Stimulated activated CD4-positive, alpha-beta T cell treated with anti-CD3 and anti-CD28 coated beads, Interleukin-15, amount 100 ng/mL, for 1 hour (primary cell): ENCODE data around the gene DRGX.

Source experiments
- DNase-seq, 2 donors: peaks; one replicate each; pipeline ENCODE4 v3.0.0-alpha.2; 2020; ENCODE audit warnings: low read depth in 1 of 2, low spot score in 1 of 2

DRGX gene

DNA sequence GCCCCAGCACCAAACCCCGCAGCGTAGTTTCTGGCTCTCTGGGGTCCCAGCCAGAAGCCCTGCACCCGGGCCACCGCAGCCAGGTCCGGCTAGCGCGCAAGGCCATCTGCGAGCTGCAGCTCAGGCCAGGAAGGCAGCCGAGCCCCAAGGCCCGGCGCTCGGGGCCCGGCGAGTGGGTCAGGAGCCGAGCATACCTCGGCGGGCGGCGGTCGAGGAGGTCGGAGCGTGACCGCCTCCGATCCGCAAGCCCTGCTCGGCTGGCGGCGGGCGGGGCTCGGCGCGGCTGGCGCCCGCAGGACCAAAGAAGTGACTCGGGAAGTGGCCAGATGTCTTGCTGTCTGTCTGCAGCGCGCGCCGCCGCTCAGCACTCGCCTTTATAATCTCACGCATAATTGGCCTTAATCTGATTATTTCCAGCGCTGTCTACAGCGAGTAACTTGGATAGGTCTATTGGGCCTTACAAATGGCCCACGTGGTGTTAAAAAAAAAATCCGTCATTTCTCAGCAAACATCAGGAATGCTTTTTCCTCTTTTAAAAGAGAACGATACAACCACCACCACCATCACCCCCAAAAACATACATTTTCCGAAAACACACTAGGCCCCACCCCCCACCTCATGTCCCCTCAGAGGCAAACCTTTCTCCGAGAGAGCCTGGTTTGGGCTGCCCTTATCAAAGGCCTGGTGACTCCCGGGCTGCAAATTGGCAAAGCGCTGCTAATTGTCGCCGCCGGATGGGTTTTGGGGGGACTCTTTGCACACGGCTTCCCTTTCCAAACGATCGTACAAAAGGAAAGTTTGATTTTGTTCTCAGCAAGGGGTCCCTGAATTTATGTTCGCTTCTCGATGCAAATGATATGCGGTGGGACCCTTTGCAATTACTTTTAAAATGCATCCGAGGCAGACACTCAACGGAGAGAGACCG is at the start of gene DRGX:
TSS of gene DRGX (minus strand) at position 349 of the 925 bp plus-strand sequence. CDS start 649 bp downstream, outside the sequence.
- no peak for DNase-seq

DNA sequence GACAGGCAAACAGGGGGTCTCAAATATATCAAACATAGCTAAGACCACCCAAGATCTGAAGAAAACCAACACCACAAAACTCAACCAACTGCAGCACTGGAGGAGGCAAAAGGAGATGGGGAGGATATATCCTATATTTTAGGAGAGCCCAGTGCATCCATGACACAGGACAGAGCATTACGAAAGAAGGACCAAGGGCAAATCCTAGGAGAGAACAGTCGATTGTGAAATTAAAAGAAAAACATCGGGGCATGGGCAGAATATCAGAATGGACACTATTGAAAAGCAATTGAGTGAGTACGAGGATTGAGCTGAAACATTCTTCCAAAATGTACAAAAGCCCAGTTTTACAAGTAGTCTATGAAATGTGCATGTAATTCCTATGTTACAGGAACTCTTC is 48.5 kb upstream of the DRGX start:
- no peak for DNase-seq

DNA sequence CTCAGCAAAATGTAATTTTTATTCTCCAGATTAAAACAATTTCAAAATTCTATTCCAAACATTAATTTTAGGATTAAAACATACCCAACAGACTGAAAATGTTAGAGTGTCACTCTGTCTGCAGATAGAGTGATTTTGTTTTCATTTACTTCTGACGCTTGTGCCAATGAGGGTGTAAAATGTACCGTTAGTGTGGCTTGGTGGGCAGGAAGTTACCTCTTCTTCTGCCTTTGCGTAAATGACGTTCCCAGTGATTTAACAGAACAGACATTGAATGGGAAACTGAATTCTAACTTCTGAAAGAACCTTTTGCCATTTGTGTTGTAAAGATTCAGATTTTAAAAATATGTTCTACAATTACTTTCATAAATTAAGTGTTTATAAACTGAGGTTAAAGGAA is 47.0 kb upstream of the DRGX start:
- no peak for DNase-seq

DNA sequence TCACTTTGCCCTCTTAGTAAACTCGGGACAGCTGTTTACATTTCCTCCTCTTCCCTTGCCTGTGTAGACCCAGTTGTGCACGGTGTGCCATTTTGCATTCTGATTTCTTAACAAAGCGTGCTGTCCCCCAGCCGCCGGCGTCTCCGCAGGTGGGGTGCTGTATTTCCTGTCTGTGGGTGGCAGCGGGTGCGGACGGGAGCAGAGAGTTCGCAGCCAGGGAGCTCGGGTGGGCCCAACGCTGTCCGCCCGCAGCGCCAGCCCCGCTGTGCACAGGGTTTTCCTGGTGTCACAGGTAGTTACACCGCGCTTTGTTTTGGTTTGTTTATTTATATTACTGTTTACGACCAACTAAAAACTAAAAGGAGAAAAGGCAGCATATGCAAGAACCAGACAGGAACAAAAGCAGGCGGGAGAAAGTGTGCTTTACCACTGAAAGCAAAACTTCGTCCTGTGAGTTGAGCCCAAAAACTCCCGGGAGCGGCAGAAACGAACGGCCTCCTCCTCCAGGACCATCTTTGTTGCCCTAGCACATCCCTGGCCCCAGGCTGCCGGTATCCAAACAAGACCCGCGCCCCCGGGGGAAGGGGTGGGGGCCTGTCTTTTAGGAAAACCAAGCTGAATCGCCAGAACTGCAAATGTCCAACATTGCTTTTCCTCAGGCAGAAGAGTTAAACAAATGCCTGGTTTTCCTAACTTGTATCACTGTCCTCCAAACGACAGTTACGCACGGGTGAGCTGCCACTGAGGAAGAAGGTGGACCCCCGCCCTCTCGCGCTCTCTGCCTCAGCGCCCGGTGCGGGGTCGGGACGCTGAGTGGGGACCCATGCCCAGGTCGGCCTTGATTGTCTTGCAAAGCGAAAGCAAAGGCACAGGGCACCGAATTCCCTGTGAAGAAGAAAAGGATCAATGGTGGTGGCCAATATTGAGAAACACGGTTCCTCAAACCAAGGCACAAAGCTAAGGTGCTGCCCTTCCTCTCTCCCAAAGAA is 45.9 kb upstream of the DRGX start:
- DNase-seq = no peak

DNA sequence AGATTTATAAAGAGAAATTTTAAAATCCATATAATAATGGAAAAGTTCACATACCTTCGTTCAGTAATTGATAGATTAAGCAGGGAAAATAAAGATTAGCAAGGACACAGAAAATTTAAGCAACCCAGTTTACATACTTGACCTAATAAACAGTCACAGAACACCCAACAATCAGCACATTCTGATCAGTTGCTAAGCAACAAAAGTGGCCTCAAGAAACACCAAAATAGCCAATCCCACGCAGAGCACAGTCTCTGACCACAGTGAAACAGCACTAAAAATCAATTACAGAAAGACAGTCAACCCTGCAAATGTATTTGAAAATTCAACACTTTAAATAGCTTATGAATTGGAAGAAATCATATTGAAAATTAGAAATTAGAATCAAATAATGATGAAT is 39.3 kb upstream of the DRGX start:
- DNase-seq = no peak

DNA sequence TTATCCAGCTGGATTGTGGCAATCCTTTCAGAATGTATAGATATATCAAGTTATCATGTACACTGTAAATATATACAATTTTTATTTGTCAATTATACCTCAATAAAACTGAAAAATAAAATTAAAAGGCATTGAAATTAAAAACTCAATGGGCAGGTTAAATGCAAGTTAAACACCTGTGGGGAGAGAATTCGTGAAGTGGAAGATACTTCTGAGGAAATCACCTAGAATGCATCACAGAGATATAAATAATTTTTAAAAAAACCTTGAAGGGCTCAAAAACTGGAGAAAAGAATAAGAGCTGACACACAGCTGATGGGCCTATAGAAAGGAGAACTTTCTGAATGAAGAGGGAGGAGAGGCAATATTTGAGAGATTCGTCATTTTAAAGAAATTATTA is 37.2 kb upstream of the DRGX start:
- DNase-seq = no peak

DNA sequence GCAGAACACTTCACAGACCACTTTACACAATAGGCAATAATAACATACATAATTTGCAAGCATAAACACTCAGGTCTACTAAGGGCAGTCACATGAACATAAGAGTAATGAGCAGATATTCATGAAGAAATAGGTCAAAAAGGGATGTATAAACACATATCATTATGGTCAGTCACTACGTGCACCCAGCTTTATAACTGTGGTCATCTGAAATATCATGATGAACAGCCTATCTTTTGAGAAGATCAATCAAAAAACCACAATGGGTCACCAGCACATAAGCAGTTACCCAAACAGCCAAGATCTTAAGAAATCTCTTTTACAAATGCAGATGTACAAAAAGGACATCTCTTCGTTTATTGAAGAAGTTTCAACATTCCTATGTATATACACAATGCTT is 35.5 kb upstream of the DRGX start:
- DNase-seq = no peak

DNA sequence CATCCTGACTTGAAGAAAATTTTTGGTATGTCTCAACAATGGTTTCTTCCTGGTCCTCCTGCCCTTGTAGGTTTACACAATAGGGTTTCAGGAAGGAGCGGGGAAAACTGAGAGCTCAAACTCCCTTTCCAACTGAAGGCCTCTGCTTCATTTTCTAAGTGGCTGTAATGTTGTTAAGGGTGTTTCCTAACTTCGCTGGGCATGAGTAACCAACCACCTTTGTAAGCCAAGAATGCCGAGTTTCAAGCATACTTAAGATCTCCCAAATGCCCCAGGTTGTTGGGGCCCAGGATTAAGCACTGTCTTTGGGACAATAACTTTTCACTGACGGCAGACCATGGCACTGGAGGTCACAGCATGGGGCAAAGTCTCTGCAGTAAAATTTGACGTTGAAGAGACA is 33.6 kb upstream of the DRGX start:
- DNase-seq = no peak

DNA sequence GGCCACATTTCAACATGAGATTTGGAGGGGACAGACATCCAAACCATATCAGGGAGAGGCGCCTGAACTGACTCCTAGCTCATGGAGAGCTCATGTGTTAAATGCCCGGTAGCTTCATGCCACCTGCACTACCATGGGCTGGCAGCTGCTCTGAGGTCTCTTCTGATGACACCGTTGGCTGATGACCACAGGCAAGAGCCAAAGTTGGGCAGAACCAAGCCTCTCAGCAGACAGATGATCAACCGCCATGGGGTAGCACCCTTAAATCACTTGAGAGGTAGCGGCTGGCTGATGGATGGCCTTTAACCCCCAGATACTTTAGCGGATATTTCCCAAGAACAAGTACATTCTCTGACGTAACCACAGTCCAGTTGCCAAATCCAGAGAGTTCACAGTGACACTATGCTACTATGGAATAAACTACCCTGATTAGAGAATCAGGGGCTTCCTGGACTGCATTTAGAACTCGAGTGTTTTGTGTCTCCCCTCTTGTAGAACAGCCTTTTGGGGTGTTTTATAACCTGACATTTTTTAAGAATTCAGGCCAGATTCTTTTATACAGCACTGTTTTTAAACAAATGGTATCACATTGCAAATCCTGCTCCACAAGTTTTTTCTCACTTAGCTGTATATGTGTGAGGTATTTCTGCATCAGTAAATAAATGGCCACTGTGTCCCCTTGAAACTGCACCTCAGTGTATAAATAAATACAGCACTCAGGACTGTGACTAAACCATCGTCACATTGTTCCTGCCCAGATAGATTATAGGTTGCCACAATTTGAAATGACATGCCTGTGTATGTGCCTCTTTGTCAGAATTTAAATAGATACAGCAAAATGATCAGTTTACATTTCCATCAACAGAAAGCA is 30.8 kb upstream of the DRGX start:
- no peak for DNase-seq

DNA sequence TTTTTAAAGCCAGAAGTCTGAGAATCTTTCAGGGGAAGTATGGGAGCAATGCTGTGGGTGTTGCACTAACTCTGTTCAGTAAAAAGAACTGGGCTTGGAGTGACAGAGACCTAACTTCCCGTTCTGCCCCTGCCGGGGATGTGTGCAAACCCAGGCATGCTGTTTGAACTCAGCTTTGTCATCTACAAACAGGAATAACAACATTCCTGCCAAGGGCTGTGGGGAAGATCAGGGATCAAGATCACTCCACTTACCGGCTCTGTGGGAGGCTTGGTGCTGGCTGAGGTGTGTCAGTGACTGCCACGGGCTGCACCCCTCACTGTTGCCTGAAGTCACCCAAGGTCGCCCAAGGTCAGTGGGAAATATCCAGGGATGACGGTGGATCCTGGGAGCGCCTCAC is 23.1 kb upstream of the DRGX start:
- DNase-seq = no peak

DNA sequence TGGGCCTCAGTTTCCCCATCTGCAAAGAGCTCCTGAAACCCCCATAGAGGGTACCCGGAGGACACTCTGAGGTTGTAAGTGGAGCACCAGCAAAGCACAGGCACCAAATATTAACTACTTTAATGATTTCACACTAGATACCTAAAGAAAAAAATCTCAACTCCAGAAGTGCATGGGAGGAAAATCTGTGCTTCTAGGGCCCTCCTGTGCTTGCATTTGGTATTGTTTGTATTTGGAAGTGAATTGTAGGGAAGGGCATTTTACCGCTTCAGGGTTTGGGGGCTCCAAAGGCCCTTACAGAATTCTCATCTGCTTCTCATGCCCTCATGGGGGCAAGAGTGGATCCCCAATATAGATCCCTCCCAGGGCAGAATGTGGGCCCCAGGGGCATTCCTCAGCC is 22.4 kb upstream of the DRGX start:
- no peak for DNase-seq

DNA sequence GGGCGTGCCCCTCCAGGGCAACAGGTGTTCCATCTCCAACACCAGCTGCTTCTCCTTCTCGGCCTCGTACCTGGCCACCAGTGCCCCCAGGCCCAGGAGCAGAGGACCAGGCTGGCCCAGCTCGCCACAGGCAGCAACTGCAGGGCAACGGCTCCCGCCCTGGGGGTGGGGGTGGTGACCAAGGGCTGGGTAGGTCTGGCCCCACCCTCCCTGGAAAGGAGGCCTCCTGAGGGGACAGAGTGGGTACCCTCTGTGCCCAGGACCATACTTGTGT is 22.1 kb upstream of the DRGX start:
- DNase-seq = no peak

DNA sequence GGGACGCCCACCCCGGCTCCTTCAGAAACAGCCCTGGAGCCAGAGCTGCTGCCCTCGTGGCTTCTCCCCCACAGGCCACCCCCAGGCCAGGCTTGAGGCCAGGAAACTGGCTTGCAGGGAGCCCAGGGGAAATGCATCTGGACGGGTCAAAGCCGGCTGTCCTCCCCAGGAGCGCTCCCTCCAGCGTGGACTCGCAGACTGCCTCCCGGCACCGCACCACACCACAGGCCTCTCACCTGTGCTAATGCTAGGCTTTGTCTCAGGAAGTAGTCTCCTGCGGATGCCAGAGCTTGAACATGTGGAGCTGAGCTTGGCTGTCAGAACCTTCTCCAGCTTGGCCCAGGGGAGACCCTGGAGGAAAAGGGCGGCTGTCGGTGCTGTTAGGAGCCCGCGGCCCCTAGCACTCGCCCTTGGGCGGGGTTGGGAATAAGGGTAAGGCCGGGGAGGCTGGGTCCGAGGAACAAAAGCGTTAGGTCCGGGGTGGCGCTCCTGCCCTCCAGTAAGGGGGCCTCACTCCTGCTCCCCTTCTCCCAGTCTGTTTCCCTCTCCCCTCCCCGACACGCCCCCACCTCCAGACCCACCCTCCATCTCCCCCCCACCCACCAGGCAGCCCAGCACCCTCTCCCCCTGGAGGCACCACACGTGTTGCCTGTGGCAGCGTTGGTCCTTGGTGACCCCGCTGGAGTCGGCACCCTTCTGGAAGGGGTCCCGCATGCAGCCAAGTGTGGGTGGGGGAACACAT is 21.6 kb upstream of the DRGX start:
- DNase-seq = no peak

DNA sequence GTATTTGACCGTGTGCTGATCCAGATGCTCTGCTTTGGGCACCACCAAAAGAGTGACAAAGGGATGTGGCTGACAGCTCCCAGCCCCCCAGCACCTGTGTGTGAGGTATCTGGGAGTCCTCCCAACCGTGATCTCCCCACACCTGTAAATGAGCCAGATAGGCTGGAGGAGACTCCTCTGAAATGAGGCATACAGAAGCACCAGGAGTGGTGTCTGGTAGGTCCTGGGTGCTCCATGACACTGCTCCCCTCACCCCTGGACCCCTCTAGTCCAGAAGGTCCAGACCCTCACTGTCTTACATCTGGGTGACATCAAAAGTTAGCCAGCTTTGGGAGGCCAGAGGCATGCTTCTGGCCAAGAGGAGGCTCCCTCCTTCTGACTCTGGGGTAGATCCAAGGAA is 20.0 kb upstream of the DRGX start:
- DNase-seq = no peak

DNA sequence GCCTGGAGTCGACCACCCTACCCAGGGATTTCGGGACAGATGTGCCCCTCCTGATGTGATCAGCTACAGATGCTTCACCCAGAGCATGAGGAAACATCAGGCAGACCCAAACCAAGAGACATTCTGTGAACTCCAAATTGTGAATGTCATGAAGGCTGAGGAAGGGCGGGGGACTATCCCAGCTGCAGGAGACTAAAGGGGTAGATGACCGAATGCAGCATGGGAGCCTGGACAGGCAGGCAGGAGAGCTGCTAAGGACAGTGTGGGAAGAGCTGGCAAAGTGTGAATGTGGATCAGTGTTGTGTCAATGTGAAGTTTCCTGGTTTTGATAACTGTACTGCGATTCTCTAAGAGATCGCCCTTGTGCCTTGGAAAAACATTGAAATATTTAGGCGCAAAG is 19.2 kb upstream of the DRGX start:
- DNase-seq = no peak

DNA sequence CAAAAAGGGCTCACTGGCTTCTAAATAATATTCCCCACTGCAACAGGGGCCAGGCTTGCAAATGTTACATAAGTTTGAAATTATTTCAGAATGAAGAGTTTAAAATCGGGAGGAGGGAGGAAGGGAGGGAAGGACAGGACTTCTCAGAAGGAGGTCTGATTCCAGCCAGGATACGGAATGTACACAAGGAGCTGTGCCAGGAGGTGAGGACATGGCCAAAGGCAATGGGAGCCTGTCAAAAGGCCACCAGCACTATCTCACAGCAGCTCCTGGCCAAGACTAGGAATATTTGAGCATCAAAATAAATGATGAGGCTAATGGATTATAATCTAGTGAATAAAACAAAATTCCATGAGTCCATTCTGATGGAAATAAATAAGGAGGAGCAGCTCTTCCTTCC is 18.6 kb upstream of the DRGX start:
- no peak for DNase-seq

DNA sequence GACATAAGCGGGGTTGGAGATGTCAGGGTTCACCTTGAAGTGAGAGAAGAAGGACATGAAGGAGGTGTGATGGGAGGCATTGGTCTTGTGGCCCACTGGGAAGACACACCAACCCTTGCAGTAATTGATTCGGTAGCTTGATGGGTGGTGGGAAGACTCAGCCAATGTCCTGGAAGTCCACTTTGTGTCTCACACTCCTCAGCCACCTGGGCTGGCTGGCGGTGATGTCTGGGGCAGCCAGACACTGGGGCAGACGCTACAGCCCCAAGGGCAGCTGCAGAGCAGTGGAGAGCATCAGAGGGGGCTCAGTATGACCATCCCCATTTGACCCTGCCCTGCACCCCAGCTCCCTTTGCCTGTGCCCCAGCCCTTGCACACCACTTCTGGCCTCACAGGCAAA is 16.7 kb upstream of the DRGX start:
- no peak for DNase-seq

DNA sequence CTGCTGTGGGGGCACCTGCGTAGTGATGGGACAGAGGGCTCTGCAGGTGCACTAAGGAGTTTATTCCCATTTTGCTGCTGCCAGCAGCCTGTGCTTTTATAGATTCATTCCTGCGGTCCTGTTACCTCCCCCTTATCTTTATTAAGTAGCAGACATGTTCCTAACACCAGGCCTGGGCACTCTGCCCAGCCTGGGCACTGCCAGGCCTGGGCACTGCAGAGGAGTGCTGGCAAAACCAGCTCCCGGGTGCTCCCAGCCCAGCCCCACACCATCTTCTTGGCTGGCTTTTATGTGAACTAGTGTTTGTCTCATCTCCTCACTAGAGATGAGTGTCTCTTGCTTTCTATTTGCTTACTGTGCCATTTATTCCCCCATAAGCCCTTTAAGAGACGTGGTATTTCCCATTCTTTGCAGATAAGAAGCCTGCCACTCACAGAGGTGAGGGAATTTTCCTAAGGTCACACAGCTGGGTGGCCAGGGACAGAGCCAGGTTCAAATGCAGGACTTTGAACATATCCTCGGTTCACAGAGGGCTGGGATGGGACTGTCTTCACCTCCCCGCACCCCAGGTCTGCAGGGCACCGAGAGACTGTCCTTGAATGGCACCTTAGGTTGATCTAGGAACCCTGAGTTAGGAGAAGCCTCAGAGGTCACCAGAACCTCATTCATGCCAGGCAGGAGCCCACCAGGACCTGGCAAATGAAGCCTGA is 14.6 kb upstream of the DRGX start:
- no peak for DNase-seq

DNA sequence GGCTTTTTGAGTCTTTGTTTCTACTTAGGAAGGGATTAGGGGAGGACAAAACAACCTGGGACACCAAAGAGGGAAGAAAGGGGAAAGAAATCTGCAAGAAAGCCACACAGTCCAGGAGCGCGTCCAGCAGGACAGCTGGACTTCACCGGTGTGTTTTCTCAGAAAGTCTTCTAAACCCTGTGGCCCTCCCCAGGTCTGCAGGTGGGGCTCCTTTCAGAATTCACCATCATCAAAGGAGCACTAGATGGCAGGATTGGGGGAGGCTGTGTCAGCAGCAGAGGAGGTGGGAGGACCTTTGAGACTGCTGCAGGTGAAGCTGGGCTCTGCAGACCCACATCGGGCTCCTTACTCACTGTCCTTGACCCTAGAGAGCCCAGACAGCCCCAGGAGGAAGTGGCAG is 13.9 kb upstream of the DRGX start:
- no peak for DNase-seq
